Tibial nerve (tissue), 4 donors: ENCODE results near the gene HK3.

Source experiments
- EP300 ChIP-seq, 2 donors: sonication (generic); formaldehyde crosslinking; IDR thresholded peaks; one replicate each; pipeline ENCODE4 v1.6.1; 2017; ENCODE audit warnings: antibody characterized with exemption in 2 of 2, mild to moderate bottlenecking in 1 of 2
- POLR2A ChIP-seq, 2 donors: fragments of 450-650 bp; IDR thresholded peaks; one replicate each; pipeline ENCODE4 v1.6.1; 2017; ENCODE audit warnings: antibody characterized with exemption in 2 of 2, mild to moderate bottlenecking in 2 of 2, moderate library complexity in 2 of 2
- TF ChIP-seq, protein P1 (sequence below), 5 experiments: fragments of 200-600 bp in 3 of 5; fragments of 450-650 bp in 2 of 5; sonication (generic) in 3 of 5; IDR thresholded peaks; one replicate each; pipeline ENCODE4 v1.5.1; 2016 to 2019; ENCODE audit warnings: antibody characterized with exemption in 5 of 5, mild to moderate bottlenecking in 3 of 5, moderate library complexity in 2 of 5

DNA sequence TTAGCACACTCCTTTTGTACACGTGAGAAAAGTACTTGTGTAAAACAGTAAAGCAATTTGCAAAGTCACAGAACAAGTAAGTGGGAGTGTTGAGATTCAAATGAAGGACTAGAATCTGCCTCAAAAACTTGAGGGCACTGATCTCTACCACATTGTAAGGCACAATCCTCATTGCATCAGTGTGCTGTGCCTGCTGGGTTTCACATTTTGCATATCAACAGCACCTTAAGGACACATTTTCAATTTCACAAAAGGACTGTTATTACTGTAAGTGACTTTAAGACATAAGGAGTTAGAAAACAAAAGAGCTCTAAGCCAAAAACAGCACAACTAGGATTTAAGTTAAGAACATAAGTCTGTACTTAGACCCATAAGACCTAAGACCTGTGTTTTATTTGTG is 44.7 kb upstream of the HK3 start:
- TF ChIP-seq, protein P1, sequence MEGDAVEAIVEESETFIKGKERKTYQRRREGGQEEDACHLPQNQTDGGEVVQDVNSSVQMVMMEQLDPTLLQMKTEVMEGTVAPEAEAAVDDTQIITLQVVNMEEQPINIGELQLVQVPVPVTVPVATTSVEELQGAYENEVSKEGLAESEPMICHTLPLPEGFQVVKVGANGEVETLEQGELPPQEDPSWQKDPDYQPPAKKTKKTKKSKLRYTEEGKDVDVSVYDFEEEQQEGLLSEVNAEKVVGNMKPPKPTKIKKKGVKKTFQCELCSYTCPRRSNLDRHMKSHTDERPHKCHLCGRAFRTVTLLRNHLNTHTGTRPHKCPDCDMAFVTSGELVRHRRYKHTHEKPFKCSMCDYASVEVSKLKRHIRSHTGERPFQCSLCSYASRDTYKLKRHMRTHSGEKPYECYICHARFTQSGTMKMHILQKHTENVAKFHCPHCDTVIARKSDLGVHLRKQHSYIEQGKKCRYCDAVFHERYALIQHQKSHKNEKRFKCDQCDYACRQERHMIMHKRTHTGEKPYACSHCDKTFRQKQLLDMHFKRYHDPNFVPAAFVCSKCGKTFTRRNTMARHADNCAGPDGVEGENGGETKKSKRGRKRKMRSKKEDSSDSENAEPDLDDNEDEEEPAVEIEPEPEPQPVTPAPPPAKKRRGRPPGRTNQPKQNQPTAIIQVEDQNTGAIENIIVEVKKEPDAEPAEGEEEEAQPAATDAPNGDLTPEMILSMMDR (IDR thresholded peaks at IDR 0.05), result no peak
- TF ChIP-seq POLR2A (IDR thresholded peaks at IDR 0.05) (no peak), EP300 (IDR thresholded peaks at IDR 0.05) (no peak)
